ENCODE results near the gene EMC7.

EMC7 gene

GRCh38 chr15:34038871-34039789 lies 62.5 kb downstream of the EMC7 start, which contains the start of gene AVEN:
Gene AVEN, minus strand, starts transcription at chr15:34039204. Its CDS starts 158 bp downstream, at chr15:34039046.
- peak within 1 kb of the TSS; percentile 96 for H3K27ac Mint-ChIP-seq
- H3K4me3 Mint-ChIP-seq = peak within 1 kb of the TSS; percentile 89
- ATAC-seq (replicated peaks) = peak; percentile 78 to 80
- no peaks in the 10 kb centered on the region for H3K9me3 Mint-ChIP-seq
- peak; percentile 69 for DNase-seq
- H3K36me3 Mint-ChIP-seq = peaks cover 0 to 3% of the 10 kb centered on the region in 2 donors
- H3K4me1 Mint-ChIP-seq = peaks cover 17 to 33% of the 10 kb centered on the region in 2 donors
- no peaks in the 10 kb centered on the region for H3K27me3 Mint-ChIP-seq

GRCh38 chr15:34038023-34038870 lies 63.4 kb downstream of the EMC7 start:
- Mint-ChIP-seq H3K4me1 (peaks cover 11 to 25% of the 10 kb centered on the region in 2 donors), H3K9me3 (no peaks in the 10 kb centered on the region), H3K36me3 (peaks cover 0 to 3% of the 10 kb centered on the region in 2 donors), H3K27me3 (no peaks in the 10 kb centered on the region), H3K4me3 (peak overlapping the region; percentile 89), H3K27ac (peak overlapping the region; percentile 96)
- peak; percentile 71 for DNase-seq
- ATAC-seq (replicated peaks) = peak; percentile 62 to 71
